ENCODE measurements around the gene SMCO4. TPM values are rescaled to one million over a fixed set of nuclear protein-coding genes. Genes with fewer than 3 reads are reported as not detected.

The SMCO4 gene
- total RNA-seq, 1 experiment from 2014 or later: 14.1 TPM

DNA sequence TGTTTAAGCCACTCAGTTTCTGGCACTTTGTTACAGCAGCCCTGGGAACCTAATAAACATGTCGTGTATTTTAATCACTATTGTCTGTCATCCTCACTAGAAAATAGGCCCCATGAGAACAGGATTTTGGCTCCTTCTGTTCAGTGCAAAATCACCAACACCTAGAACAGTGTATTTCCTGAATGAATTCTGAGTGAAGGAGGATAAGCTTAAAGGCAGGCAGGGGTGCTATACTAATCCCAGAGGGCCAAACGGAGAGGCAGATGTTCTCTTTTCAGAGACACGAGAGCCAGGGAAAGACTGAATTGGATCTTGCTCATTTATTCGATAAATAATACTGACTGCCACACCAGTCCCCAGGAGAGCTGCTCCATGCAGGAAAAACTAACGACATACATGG, 10.4 kb downstream of the SMCO4 start:
- intact Hi-C loops (cut with micrococcal nuclease; ENCODE audit: unreplicated experiment) (no loop called here), in situ Hi-C loops (cut with HindIII; ENCODE audit: low pct_unique_long_range_greater_than_20kb, low sequenced_read_pairs) (no loop called here)
- H3K27ac ChIP-seq (ENCODE audit: low read length): no peak overlapping the region
- H3K9me3 ChIP-seq (ENCODE audit: control insufficient read depth, insufficient read depth, low read depth, low read length): no peaks in the 10 kb centered on the region
- ATAC-seq (no peak), DNase-seq (ENCODE audit: low read depth, low spot score) (no peak)
- H3K36me3 ChIP-seq (ENCODE audit: control insufficient read depth, insufficient read depth, low read length): no peaks in the 10 kb centered on the region
- ChIA-PET POLR2A (no interaction called here), CTCF (no interaction called here)
- no TSS peak for BruUV-seq (replicated peaks)
- H3K27me3 ChIP-seq (ENCODE audit: control insufficient read depth, insufficient read depth, low read length): no peaks in the 10 kb centered on the region
- no peak overlapping the region for H3K4me3 ChIP-seq (ENCODE audit: low read depth in 2 of 2, low read length in 2 of 2)
- TF ChIP-seq TCF7L2 (IDR thresholded peaks at IDR 0.05; ENCODE audit: low read depth, low read length) (no peak), SIN3A (IDR thresholded peaks at IDR 0.05; ENCODE audit: borderline replicate concordance, insufficient read depth, low read depth, low read length) (no peak), POLR2AphosphoS5 (IDR thresholded peaks at IDR 0.05; ENCODE audit: low read depth, low read length) (no peak)
- TF ChIP-seq, protein P1, sequence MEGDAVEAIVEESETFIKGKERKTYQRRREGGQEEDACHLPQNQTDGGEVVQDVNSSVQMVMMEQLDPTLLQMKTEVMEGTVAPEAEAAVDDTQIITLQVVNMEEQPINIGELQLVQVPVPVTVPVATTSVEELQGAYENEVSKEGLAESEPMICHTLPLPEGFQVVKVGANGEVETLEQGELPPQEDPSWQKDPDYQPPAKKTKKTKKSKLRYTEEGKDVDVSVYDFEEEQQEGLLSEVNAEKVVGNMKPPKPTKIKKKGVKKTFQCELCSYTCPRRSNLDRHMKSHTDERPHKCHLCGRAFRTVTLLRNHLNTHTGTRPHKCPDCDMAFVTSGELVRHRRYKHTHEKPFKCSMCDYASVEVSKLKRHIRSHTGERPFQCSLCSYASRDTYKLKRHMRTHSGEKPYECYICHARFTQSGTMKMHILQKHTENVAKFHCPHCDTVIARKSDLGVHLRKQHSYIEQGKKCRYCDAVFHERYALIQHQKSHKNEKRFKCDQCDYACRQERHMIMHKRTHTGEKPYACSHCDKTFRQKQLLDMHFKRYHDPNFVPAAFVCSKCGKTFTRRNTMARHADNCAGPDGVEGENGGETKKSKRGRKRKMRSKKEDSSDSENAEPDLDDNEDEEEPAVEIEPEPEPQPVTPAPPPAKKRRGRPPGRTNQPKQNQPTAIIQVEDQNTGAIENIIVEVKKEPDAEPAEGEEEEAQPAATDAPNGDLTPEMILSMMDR (IDR thresholded peaks at IDR 0.05): no peak
- TF ChIP-seq, protein P2, sequence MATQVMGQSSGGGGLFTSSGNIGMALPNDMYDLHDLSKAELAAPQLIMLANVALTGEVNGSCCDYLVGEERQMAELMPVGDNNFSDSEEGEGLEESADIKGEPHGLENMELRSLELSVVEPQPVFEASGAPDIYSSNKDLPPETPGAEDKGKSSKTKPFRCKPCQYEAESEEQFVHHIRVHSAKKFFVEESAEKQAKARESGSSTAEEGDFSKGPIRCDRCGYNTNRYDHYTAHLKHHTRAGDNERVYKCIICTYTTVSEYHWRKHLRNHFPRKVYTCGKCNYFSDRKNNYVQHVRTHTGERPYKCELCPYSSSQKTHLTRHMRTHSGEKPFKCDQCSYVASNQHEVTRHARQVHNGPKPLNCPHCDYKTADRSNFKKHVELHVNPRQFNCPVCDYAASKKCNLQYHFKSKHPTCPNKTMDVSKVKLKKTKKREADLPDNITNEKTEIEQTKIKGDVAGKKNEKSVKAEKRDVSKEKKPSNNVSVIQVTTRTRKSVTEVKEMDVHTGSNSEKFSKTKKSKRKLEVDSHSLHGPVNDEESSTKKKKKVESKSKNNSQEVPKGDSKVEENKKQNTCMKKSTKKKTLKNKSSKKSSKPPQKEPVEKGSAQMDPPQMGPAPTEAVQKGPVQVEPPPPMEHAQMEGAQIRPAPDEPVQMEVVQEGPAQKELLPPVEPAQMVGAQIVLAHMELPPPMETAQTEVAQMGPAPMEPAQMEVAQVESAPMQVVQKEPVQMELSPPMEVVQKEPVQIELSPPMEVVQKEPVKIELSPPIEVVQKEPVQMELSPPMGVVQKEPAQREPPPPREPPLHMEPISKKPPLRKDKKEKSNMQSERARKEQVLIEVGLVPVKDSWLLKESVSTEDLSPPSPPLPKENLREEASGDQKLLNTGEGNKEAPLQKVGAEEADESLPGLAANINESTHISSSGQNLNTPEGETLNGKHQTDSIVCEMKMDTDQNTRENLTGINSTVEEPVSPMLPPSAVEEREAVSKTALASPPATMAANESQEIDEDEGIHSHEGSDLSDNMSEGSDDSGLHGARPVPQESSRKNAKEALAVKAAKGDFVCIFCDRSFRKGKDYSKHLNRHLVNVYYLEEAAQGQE (IDR thresholded peaks at IDR 0.05; ENCODE audit: insufficient read depth in 1 of 2, low read depth in 2 of 2, low read length in 1 of 2): no peak
- H3K4me1 ChIP-seq (ENCODE audit: control insufficient read depth, insufficient read depth, low read length): peaks cover 8% of the 10 kb centered on the region

DNA sequence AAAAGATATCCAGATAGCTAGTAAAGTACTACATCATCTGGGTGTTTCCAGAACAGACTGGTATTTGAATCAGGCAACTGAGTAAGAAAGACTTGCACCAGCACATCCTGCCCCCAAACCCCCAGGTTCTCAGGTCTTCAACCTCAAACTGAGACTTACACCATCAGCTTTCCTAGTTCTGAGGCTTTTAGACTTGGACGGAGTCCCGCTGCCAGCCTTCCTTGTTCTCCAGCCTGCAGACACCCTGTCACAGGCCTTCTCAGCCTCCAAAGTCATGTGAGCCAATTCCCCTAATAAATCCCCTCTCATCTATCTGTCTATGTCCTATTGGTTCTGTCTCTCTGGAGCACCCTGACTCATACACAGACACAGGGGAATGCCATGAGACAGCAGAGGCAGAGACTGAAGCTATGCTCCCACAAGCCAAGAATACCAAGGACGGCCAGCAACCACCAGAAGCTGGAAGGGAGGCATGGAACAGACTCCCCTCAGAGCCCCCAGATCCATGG, 10.9 kb downstream of the SMCO4 start:
- Histone ChIP-seq H3K4me1 (ENCODE audit: control insufficient read depth, insufficient read depth, low read length) (peaks cover 3% of the 10 kb centered on the region), H3K27ac (ENCODE audit: low read length) (no peak overlapping the region), H3K9me3 (ENCODE audit: control insufficient read depth, insufficient read depth, low read depth, low read length) (no peaks in the 10 kb centered on the region), H3K36me3 (ENCODE audit: control insufficient read depth, insufficient read depth, low read length) (no peaks in the 10 kb centered on the region), H3K4me3 (ENCODE audit: low read depth in 2 of 2, low read length in 2 of 2) (no peak overlapping the region), H3K27me3 (ENCODE audit: control insufficient read depth, insufficient read depth, low read length) (no peaks in the 10 kb centered on the region)
- no peak for TF ChIP-seq TCF7L2 (IDR thresholded peaks at IDR 0.05; ENCODE audit: low read depth, low read length)
- TF ChIP-seq SIN3A (IDR thresholded peaks at IDR 0.05; ENCODE audit: borderline replicate concordance, insufficient read depth, low read depth, low read length): no peak
- TF ChIP-seq, protein P2 (IDR thresholded peaks at IDR 0.05; ENCODE audit: insufficient read depth in 1 of 2, low read depth in 2 of 2, low read length in 1 of 2): no peak
- no peak for TF ChIP-seq POLR2AphosphoS5 (IDR thresholded peaks at IDR 0.05; ENCODE audit: low read depth, low read length)
- TF ChIP-seq, protein P1 (IDR thresholded peaks at IDR 0.05): no peak
- CTCF ChIA-PET: no interaction called here
- DNase-seq (ENCODE audit: low read depth, low spot score) (no peak), ATAC-seq (no peak)
- POLR2A ChIA-PET: no interaction called here
- in situ Hi-C loops (cut with HindIII; ENCODE audit: low pct_unique_long_range_greater_than_20kb, low sequenced_read_pairs): no loop called here
- intact Hi-C loops (cut with micrococcal nuclease; ENCODE audit: unreplicated experiment): no loop called here
- no TSS peak for BruUV-seq (replicated peaks)

Measured in Panc1 (cell line).